Activated CD4-positive, alpha-beta T cell treated with anti-CD3 and anti-CD28 coated beads for 36 hours (primary cell): ENCODE results near the gene CTCF. TPM values are rescaled to one million over a fixed set of nuclear protein-coding genes. Genes with fewer than 3 reads are reported as not detected.
A peak's percentile ranks its signal among the peaks of the same experiment; 100 is the strongest.

Source experiments
- ATAC-seq: fragments of 200-7000 bp; cut with Tn5 transposase; one replicate; pipeline ENCODE4 v1.10.0; 2021; ENCODE audit warnings: mild to moderate bottlenecking, moderate library complexity
- CTCF ChIA-PET: fragments of 350-600 bp; sonication (Branson Sonifier 250); formaldehyde crosslinking; loops from one replicate; lab custom pipeline; 2021; ENCODE audit warnings: antibody characterized with exemption; lab: Charles Lee
- POLR2A ChIA-PET: fragments of 350-600 bp; sonication (Branson Sonifier 250); formaldehyde crosslinking; loops from one replicate; lab custom pipeline; 2021; ENCODE audit warnings: antibody characterized with exemption, inconsistent platforms; lab: Charles Lee
- DNase-seq: peaks from one replicate; pipeline ENCODE4 v3.0.0-alpha.2; 2020
- H3K27ac Mint-ChIP-seq: one replicate; pipeline ENCODE4 v1.8.0; 2021; ENCODE audit warnings: mixed read lengths
- H3K27me3 Mint-ChIP-seq: one replicate; pipeline ENCODE4 v1.8.0; 2021; ENCODE audit warnings: mixed read lengths
- H3K36me3 Mint-ChIP-seq: one replicate; pipeline ENCODE4 v1.8.0; 2021; ENCODE audit warnings: low read depth, mixed read lengths
- H3K4me1 Mint-ChIP-seq: one replicate; pipeline ENCODE4 v1.8.0; 2021; ENCODE audit warnings: mixed read lengths
- H3K4me3 Mint-ChIP-seq: one replicate; pipeline ENCODE4 v1.8.0; 2021; ENCODE audit warnings: mild to moderate bottlenecking, moderate library complexity, mixed read lengths
- H3K9me3 Mint-ChIP-seq: one replicate; pipeline ENCODE4 v1.8.0; 2021; ENCODE audit warnings: low read depth, mixed read lengths
- intact Hi-C, 2 experiments: fragments of 100-400 bp; cut with DNase I in 1 of 2; cut with micrococcal nuclease in 1 of 2; formaldehyde crosslinking; loops; one replicate each; pipeline versions ENCODE4 v1.14.2 to v1.15.1; 2022 to 2024; cut with DNase I, micrococcal nuclease
- total RNA-seq, 2 experiments: library from RNA; stranded (reverse); gene quantifications; one replicate each; pipeline ENCODE4 v1.2.3, GENCODE V29; 2021

The CTCF gene
- total RNA-seq, 2 experiments from 2014 or later = 51.0 to 66.4 TPM

DNA sequence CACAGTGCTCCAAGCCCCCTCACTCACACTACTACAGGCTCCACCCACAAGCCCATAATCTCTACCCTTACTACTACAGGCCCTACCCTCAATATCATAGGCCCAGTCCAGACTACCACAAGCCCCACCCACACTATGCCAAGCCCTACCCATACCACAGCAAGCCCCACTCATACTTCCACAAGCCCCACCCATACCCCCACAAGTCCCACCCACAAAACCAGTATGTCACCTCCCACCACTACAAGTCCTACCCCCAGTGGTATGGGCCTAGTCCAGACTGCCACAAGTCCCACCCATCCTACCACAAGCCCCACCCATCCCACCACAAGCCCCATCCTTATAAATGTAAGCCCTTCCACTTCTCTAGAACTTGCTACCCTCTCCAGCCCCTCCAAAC is 19.9 kb upstream of the CTCF start:
- peak overlapping the region; percentile 27 for H3K27ac Mint-ChIP-seq
- H3K36me3 Mint-ChIP-seq = peaks cover 10% of the 10 kb centered on the region
- ATAC-seq = peak; percentile 78
- intact Hi-C loops = no loop called here
- ChIA-PET POLR2A (no interaction called here), CTCF (interaction anchor here (2.8 kb wide), 1 partner anchor 21 kb away, joined by 15 read pairs; no protein-coding TSS in a partner anchor)
- H3K4me1 Mint-ChIP-seq = peaks cover 23% of the 10 kb centered on the region
- DNase-seq = peak; percentile 75
- no peaks in the 10 kb centered on the region for H3K9me3 Mint-ChIP-seq
- no peaks in the 10 kb centered on the region for H3K27me3 Mint-ChIP-seq
- no peak overlapping the region for H3K4me3 Mint-ChIP-seq

- intact Hi-C loops = no loop called here
- H3K4me3 Mint-ChIP-seq = no peak overlapping the region
- ATAC-seq (no peak), DNase-seq (no peak)
- ChIA-PET POLR2A (no interaction called here), CTCF (interaction anchor here (0.5 to 2.3 kb wide), 2 partner anchors 22 to 29 kb away, joined by 3 to 7 read pairs; no protein-coding TSS in a partner anchor)
- H3K4me1 Mint-ChIP-seq = peaks cover 29% of the 10 kb centered on the region
- H3K9me3 Mint-ChIP-seq = no peaks in the 10 kb centered on the region
- no peak overlapping the region for H3K27ac Mint-ChIP-seq
- no peaks in the 10 kb centered on the region for H3K27me3 Mint-ChIP-seq
- peaks cover 12% of the 10 kb centered on the region for H3K36me3 Mint-ChIP-seq
Observed at GRCh38 chr16:67543036-67543435, 19.3 kb upstream of the CTCF start.

DNA sequence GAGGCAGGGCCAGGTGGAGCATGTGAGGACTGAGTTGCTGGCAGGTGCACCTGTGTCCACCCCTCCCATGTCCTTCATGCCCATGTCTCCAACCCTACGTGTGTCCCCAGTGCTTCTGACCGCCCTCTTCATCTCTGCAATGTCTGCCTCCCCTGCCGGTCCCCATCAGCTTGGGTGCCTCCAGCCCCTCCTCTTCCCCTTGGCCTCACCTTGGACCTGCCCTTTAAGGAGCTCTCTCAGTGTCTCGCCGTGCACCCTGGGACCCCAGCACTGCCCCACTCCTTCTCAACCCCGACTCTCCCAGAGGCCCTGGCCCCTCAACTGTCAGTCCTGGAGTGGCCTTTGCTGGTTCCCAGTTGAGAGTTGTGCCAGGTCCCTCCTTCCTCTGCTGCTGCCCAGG is 18.7 kb upstream of the CTCF start:
- H3K27ac Mint-ChIP-seq = no peak overlapping the region
- peaks cover 34% of the 10 kb centered on the region for H3K4me1 Mint-ChIP-seq
- H3K27me3 Mint-ChIP-seq = no peaks in the 10 kb centered on the region
- ATAC-seq (no peak), DNase-seq (no peak)
- peaks cover 16% of the 10 kb centered on the region for H3K36me3 Mint-ChIP-seq
- intact Hi-C loops = no loop called here
- CTCF ChIA-PET = interaction anchor here (0.5 to 4.8 kb wide), 4 partner anchors 10 to 101 kb away, joined by 3 to 29 read pairs (median 6); partner anchors contain the start of gene CARMIL2
- H3K4me3 Mint-ChIP-seq = no peak overlapping the region
- POLR2A ChIA-PET = interaction anchor here (0.6 kb wide), 1 partner anchor 18 kb away, joined by 3 read pairs; the partner anchor contains the start of gene CTCF
- no peaks in the 10 kb centered on the region for H3K9me3 Mint-ChIP-seq

DNA sequence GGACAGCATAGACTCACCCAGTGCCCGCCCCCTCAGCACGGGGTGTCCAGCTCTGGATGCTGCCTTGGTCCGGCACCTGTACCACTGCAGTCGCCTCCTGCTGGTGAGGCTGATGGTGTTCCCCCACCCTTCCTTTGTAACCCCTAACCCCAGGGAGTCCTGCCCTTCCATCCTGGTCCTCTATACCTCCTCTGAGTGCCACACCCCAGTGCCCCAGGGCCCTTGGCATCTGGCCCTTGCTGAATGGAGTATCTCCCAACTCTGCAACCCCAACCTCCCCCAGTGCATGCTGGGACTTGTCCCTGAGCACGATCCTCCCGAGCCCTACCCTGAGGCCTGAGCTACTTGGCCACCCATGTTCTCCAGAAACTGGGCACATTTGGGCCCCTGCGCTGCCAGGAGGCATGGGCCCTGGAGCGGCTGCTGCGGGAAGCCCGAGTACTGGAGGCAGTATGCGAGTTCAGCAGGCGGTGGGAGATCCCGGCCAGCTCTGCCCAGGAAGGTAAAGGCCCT is 17.9 kb upstream of the CTCF start:
- Mint-ChIP-seq H3K36me3 (peaks cover 11% of the 10 kb centered on the region), H3K27me3 (no peaks in the 10 kb centered on the region), H3K27ac (no peak overlapping the region), H3K4me3 (no peak overlapping the region), H3K9me3 (no peaks in the 10 kb centered on the region), H3K4me1 (peaks cover 32% of the 10 kb centered on the region)
- ATAC-seq (no peak), DNase-seq (no peak)
- intact Hi-C loops = no loop called here
- POLR2A ChIA-PET = interaction anchor here (1.5 kb wide), 1 partner anchor 19 kb away, joined by 4 read pairs; no protein-coding TSS in a partner anchor
- CTCF ChIA-PET = interaction anchor here (0.5 to 4.8 kb wide), 4 partner anchors 11 to 300 kb away, joined by 3 to 29 read pairs (median 6); partner anchors contain the start of gene CARMIL2

DNA sequence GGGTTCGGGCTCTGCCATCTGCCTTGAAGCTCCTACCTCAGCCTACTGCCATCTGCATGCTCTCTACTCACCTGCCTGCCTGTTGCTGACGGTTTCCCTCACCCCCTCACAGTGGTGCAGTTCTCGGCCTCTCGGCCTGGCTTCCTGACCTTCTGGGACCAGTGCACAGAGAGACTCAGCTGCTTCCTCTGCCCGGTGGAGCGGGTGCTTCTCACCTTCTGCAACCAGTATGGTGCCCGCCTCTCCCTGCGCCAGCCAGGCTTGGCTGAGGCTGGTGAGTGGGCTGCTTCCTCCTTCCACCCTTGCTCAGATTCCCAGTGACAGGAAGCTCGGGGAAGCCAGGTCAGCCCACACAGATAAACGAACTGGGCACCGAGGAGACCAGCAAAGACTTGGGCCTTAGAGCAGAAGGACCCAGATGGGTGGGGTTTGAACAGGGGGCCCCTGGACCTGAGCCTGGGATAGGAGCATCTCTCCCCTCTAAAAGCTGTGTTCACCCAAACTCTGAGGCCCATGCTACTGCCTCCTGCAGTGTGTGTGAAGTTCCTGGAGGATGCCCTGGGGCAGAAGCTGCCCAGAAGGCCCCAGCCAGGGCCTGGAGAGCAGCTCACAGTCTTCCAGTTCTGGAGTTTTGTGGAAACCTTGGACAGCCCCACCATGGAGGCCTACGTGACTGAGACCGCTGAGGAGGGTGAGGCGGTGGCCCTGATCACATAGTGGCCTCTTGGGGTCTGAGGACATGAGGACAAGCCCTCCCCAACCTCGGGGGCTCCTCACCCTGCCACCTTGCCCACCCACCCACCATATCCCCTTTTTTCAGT is 17.3 kb upstream of the CTCF start:
- ATAC-seq (no peak), DNase-seq (no peak)
- Mint-ChIP-seq H3K4me1 (peaks cover 33% of the 10 kb centered on the region), H3K27me3 (no peaks in the 10 kb centered on the region), H3K27ac (no peak overlapping the region), H3K4me3 (no peak overlapping the region), H3K9me3 (no peaks in the 10 kb centered on the region), H3K36me3 (peaks cover 11% of the 10 kb centered on the region)
- CTCF ChIA-PET = interaction anchor here (1.2 to 4.8 kb wide), 5 partner anchors 12 to 100 kb away, joined by 4 to 86 read pairs (median 29); partner anchors contain the start of genes CARMIL2 and CTCF
- intact Hi-C loops = loop anchor here in 1 of 2 experiments (5.0 kb wide), 1 partner anchor 117 kb away; the partner anchor contains the start of genes ACD and PARD6A
- POLR2A ChIA-PET = interaction anchor here (1.5 kb wide), 1 partner anchor 18 kb away, joined by 4 read pairs; no protein-coding TSS in a partner anchor

- intact Hi-C loops = loop anchor here (2.0 to 5.0 kb wide), 3 partner anchors 17 to 121 kb away; partner anchors contain the start of genes ACD (in 1 of the 2), C16orf86 (in 1 of the 2), CTCF (in 1 of the 2) and ENKD1 (in 1 of the 2)
- ChIA-PET CTCF (interaction anchor here (0.8 to 4.8 kb wide), 6 partner anchors 8 to 123 kb away, joined by 3 to 86 read pairs (median 29); partner anchors contain the start of genes CARMIL2 and CTCF), POLR2A (interaction anchor here (1.5 kb wide), 1 partner anchor 18 kb away, joined by 4 read pairs; no protein-coding TSS in a partner anchor)
- Mint-ChIP-seq H3K36me3 (peaks cover 11% of the 10 kb centered on the region), H3K4me3 (no peak overlapping the region), H3K27me3 (no peaks in the 10 kb centered on the region), H3K27ac (no peak overlapping the region), H3K9me3 (no peaks in the 10 kb centered on the region), H3K4me1 (peaks cover 33% of the 10 kb centered on the region)
- ATAC-seq (no peak), DNase-seq (no peak)
Observed at GRCh38 chr16:67545665-67546024, 16.7 kb upstream of the CTCF start.

GRCh38 chr16:67546091-67546501 is 16.2 kb upstream of the CTCF start:
- Mint-ChIP-seq H3K27me3 (no peaks in the 10 kb centered on the region), H3K4me1 (peaks cover 33% of the 10 kb centered on the region), H3K27ac (no peak overlapping the region), H3K4me3 (no peak overlapping the region), H3K36me3 (peaks cover 11% of the 10 kb centered on the region), H3K9me3 (no peaks in the 10 kb centered on the region)
- POLR2A ChIA-PET = no interaction called here
- DNase-seq = no peak
- CTCF ChIA-PET = interaction anchor here (0.8 to 4.8 kb wide), 8 partner anchors 9 to 122 kb away, joined by 3 to 86 read pairs (median 28); partner anchors contain the start of genes ACD, CARMIL2 and CTCF
- intact Hi-C loops = loop anchor here (2.0 to 5.0 kb wide), 3 partner anchors 17 to 121 kb away; partner anchors contain the start of genes ACD (in 1 of the 2), C16orf86 (in 1 of the 2), CTCF (in 1 of the 2) and ENKD1 (in 1 of the 2)
- ATAC-seq = no peak

DNA sequence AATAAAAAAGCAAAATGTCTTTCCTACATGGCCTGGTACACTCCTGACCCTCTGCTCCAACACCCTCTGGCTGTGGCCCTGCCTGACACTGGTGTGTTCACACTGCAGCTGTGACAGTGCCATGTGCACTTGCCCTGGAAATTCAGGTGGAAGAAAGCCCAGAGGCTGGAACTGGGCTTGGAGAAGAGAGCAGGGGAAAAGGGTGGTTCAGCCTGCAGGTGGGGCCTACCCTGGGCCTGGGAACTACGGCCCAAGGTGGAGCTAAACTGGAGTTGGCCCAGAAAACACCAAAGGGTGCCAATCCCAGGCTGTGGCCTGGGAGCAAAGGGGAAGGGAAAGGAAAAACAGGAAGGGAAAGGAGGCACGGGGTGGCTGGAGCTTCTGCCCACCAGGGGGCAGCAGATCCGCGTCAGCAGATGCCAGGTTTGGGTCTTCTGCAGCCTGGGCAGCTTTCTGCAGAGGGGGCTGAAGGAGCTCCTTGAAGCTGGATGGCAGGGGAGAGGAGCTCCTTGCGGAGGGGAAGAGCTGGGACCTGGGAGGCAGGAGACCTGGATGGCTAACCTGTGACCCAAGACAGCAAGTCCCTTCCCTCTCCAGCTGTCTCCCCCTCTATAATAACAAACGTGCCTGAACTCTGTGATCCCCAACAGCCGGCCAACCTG is 15.4 kb upstream of the CTCF start:
- DNase-seq (peak; percentile 86), ATAC-seq (peak; percentile 63)
- intact Hi-C loops = loop anchor here (1.0 to 5.0 kb wide), 5 partner anchors 15 to 120 kb away; partner anchors contain the start of genes CTCF (in 2 of the 2), ACD (in 1 of the 2), C16orf86 (in 1 of the 2) and ENKD1 (in 1 of the 2)
- CTCF ChIA-PET = interaction anchor here (0.5 to 4.8 kb wide), 46 partner anchors 9 to 563 kb away, joined by 3 to 86 read pairs (median 5); partner anchors contain the start of genes ACD, ATP6V0D1, C16orf86 and CARMIL2
- Mint-ChIP-seq H3K9me3 (no peaks in the 10 kb centered on the region), H3K36me3 (peaks cover 11% of the 10 kb centered on the region), H3K4me1 (peaks cover 35% of the 10 kb centered on the region), H3K27ac (peak overlapping the region; percentile 89), H3K4me3 (no peak overlapping the region), H3K27me3 (no peaks in the 10 kb centered on the region)
- POLR2A ChIA-PET = interaction anchor here (0.6 to 2.5 kb wide), 4 partner anchors 9 to 924 kb away, joined by 3 to 17 read pairs (median 4); partner anchors contain the start of genes CARMIL2 and CTCF

DNA sequence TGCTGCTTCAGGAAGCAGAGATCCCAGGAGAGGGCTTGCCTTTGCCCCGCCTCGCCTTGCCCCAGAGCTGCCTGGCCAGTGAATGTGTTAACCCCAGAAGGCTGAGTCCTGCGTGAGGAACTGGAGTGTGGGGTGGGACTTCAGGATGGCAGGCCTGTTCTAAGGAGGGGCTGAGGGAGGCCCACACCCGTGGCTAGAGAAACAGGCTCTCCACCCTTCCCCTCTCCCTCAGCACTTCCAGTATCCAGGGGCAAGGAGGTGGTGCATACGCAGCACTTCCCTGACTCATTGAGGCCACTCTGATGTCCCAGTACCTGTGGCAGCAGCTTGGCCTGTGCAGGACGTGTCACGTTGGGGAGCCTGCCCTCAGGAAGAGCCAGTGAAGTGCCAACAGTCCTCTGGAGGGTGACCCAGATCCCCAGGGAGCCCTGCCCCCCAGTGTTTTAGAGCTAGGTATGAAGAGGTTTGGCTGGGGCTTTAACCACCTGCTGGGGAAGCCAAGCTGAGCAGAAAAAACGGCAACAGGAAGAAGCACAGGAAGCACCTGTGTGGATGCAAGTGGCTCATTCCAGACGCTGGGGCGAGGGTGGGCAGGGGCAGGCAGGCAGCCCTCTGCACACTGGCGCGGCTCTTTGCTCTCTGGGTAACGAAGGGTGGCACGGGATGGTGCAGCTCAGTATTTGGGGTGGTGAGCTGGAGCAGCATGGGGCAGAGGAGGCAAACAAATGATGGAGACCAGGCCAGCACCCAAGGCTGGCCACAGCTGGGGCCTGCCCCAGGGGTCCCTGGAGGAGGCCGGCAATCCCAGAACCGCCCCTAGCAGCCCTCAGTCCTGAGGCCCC is 14.7 kb upstream of the CTCF start:
- DNase-seq (no peak), ATAC-seq (peak; percentile 35)
- Mint-ChIP-seq H3K27me3 (no peaks in the 10 kb centered on the region), H3K36me3 (peaks cover 6% of the 10 kb centered on the region), H3K27ac (peak overlapping the region; percentile 89), H3K9me3 (no peaks in the 10 kb centered on the region), H3K4me1 (peaks cover 34% of the 10 kb centered on the region), H3K4me3 (no peak overlapping the region)
- CTCF ChIA-PET = interaction anchor here (0.5 to 4.8 kb wide), 47 partner anchors 8 to 564 kb away, joined by 3 to 86 read pairs (median 5); partner anchors contain the start of genes ACD, ATP6V0D1, C16orf86 and CARMIL2
- intact Hi-C loops = loop anchor here (1.0 to 5.0 kb wide), 5 partner anchors 15 to 119 kb away; partner anchors contain the start of genes CTCF (in 2 of the 2), ACD (in 1 of the 2), C16orf86 (in 1 of the 2) and ENKD1 (in 1 of the 2)
- POLR2A ChIA-PET = interaction anchor here (0.6 to 2.5 kb wide), 4 partner anchors 8 to 923 kb away, joined by 3 to 17 read pairs (median 4); partner anchors contain the start of genes CARMIL2 and CTCF
